Measurements from ENCODE around the gene OGDH.

Gene OGDH

DNA sequence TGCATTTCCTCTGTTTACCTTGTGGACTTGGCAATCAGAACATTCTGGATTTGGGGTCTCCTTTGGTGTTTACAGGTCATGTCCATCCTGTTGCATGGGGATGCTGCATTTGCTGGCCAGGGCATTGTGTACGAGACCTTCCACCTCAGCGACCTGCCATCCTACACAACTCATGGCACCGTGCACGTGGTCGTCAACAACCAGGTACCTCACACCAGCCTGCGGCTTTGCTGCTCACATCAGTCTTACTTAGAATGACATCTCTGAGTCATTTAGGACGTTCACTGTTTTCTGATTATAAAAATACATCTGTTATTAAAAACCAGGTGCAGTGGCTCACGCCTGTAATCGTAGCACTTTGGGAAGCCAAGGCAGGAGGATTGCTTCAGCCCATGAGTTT, 75.2 kb downstream of the OGDH start:
- Histone ChIP-seq H3K36me3 (peaks cover 89% of the 10 kb centered on the region), H3K27me3 (no peaks in the 10 kb centered on the region), H3K4me3 (ENCODE audit: low read depth in 1 of 2, low read length in 1 of 2) (no peak overlapping the region), H3K9me3 (no peaks in the 10 kb centered on the region), H3K27ac (no peak overlapping the region), H3K4me1 (ENCODE audit: control insufficient read depth in 1 of 2, insufficient read depth in 1 of 2, low read depth in 1 of 2, low read length in 1 of 2) (no peaks in the 10 kb centered on the region)
- TF ChIP-seq, protein P1, sequence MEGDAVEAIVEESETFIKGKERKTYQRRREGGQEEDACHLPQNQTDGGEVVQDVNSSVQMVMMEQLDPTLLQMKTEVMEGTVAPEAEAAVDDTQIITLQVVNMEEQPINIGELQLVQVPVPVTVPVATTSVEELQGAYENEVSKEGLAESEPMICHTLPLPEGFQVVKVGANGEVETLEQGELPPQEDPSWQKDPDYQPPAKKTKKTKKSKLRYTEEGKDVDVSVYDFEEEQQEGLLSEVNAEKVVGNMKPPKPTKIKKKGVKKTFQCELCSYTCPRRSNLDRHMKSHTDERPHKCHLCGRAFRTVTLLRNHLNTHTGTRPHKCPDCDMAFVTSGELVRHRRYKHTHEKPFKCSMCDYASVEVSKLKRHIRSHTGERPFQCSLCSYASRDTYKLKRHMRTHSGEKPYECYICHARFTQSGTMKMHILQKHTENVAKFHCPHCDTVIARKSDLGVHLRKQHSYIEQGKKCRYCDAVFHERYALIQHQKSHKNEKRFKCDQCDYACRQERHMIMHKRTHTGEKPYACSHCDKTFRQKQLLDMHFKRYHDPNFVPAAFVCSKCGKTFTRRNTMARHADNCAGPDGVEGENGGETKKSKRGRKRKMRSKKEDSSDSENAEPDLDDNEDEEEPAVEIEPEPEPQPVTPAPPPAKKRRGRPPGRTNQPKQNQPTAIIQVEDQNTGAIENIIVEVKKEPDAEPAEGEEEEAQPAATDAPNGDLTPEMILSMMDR (IDR thresholded peaks at IDR 0.05), result no peak

DNA sequence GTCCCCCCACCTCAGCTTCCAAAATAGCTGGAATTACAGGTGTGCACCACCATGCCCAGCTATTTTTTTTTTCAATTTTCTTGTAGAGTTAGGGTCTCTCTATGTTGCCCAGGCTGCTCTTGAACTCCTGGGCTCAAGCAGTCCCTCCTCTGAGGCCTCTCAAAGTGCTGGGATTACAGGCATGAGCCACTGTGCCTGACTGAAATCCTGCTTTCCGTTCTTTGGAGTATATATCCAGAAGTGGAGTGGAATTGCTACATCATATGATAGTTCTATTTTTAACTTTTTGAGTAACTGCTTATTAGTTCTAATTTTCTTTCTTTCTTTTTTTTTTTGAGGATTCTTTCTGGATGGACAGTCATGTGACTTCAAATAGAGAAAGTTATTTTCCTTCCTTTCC, 79.3 kb downstream of the OGDH start:
- H3K27ac ChIP-seq, result no peak overlapping the region
- no peaks in the 10 kb centered on the region for H3K4me1 ChIP-seq (ENCODE audit: control insufficient read depth in 1 of 2, insufficient read depth in 1 of 2, low read depth in 1 of 2, low read length in 1 of 2)
- TF ChIP-seq, protein P1 (IDR thresholded peaks at IDR 0.05), result no peak
- peaks cover 77% of the 10 kb centered on the region for H3K36me3 ChIP-seq
- no peaks in the 10 kb centered on the region for H3K9me3 ChIP-seq
- H3K4me3 ChIP-seq (ENCODE audit: low read depth in 1 of 2, low read length in 1 of 2), result no peak overlapping the region
- H3K27me3 ChIP-seq, result no peaks in the 10 kb centered on the region

DNA sequence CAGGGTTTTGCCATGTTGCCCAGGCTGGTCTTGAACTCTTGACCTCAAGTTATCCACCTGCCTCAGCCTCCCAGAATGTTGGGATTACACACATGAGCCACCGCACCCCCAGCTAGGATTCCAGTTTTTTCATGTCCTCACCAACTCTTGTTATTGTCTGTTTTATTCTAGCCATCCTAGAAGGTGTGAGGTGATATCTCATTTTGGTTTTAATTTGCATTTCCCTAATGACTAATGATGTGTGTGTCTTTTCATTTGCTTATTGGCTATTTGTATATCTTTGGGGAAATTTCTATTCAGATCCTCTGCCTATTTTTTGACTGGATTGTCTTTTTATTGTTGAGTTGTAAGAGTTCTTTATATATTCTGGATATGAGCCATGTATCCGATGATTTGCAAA, 83.0 kb downstream of the OGDH start:
- TF ChIP-seq, protein P1 (IDR thresholded peaks at IDR 0.05), result no peak
- Histone ChIP-seq H3K27ac (no peak overlapping the region), H3K4me1 (ENCODE audit: control insufficient read depth in 1 of 2, insufficient read depth in 1 of 2, low read depth in 1 of 2, low read length in 1 of 2) (no peaks in the 10 kb centered on the region), H3K27me3 (no peaks in the 10 kb centered on the region), H3K9me3 (no peaks in the 10 kb centered on the region), H3K4me3 (ENCODE audit: low read depth in 1 of 2, low read length in 1 of 2) (no peak overlapping the region), H3K36me3 (peaks cover 74% of the 10 kb centered on the region)

DNA sequence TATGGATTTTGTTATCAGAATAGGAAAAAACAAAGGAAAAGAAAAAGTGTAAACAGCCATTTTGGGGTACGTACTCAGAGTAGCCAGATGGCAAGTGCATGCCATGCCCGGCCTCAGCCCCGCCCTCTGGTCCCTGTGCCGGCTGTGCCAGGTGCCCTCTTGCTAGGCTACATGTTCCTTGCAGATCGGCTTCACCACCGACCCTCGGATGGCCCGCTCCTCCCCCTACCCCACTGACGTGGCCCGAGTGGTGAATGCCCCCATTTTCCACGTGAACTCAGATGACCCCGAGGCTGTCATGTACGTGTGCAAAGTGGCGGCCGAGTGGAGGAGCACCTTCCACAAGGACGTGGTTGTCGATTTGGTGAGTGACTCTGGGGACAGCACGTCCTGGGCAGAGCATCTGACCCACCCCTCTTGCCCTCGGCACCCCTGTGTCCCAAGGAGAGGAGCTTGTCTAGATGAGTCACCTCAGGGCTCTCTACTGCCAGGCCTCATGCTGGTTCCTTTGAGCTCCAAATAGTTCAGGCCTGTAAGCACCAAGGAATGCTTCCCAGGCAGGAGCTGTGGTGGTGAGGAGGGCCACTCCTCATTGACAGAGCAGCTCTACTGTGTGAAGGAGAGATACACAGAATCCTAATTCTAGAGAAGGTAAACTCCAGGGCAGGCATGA, 87.3 kb downstream of the OGDH start:
- peaks cover 4% of the 10 kb centered on the region for H3K9me3 ChIP-seq
- TF ChIP-seq, protein P1 (IDR thresholded peaks at IDR 0.05), result no peak
- H3K27me3 ChIP-seq, result no peaks in the 10 kb centered on the region
- no peak overlapping the region for H3K27ac ChIP-seq
- no peak overlapping the region for H3K4me3 ChIP-seq (ENCODE audit: low read depth in 1 of 2, low read length in 1 of 2)
- H3K4me1 ChIP-seq (ENCODE audit: control insufficient read depth in 1 of 2, insufficient read depth in 1 of 2, low read depth in 1 of 2, low read length in 1 of 2), result no peaks in the 10 kb centered on the region
- peaks cover 89% of the 10 kb centered on the region for H3K36me3 ChIP-seq

DNA sequence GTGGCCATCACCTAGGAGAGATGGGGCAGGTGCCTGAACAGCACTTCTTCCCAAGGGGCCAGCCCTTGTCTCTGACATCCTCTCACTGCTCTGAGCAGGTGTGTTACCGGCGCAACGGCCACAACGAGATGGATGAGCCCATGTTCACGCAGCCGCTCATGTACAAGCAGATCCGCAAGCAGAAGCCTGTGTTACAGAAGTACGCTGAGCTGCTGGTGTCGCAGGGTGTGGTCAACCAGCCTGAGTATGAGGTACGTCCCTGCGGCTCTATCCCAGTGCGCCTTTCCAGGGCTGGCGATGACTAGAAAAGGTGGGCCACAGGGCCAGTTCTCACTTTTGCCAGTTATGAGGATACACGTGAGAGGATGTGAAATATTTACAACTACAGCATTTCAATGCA, 87.9 kb downstream of the OGDH start:
- H3K27ac ChIP-seq, result no peak overlapping the region
- TF ChIP-seq, protein P1 (IDR thresholded peaks at IDR 0.05), result no peak
- peaks cover 4% of the 10 kb centered on the region for H3K9me3 ChIP-seq
- no peak overlapping the region for H3K4me3 ChIP-seq (ENCODE audit: low read depth in 1 of 2, low read length in 1 of 2)
- H3K36me3 ChIP-seq, result peaks cover 93% of the 10 kb centered on the region
- H3K27me3 ChIP-seq, result no peaks in the 10 kb centered on the region
- H3K4me1 ChIP-seq (ENCODE audit: control insufficient read depth in 1 of 2, insufficient read depth in 1 of 2, low read depth in 1 of 2, low read length in 1 of 2), result no peaks in the 10 kb centered on the region
